OCI-LY7 (cell line): ENCODE data around the gene DYNLRB1.

Experiments
- CTCF ChIP-seq: fragments of 200-600 bp; sonication (generic); conservative IDR thresholded peaks from 2 replicates; pipeline ENCODE4 v1.5.1; 2014; ENCODE audit warnings: mild to moderate bottlenecking, antibody characterized with exemption, low read length, moderate library complexity, mixed read lengths
- EZH2phosphoT487 ChIP-seq: fragments of 200-600 bp; sonication (generic); IDR thresholded peaks from 2 replicates; pipeline ENCODE4 v1.6.1; 2018; ENCODE audit warnings: low read depth, borderline replicate concordance, mild to moderate bottlenecking, mixed run types, antibody characterized with exemption, low read length, moderate library complexity, mixed read lengths

- no peak for TF ChIP-seq CTCF
- no peak for TF ChIP-seq EZH2phosphoT487
Observed at GRCh38 chr20:34569598-34569997, 53.4 kb downstream of the DYNLRB1 start.
